HEK293 (cell line): ENCODE data around the gene CADM3.

Experiments
- CTCF ChIA-PET: fragments of 350-600 bp; formaldehyde crosslinking; extraction: SDS; loops from one replicate; lab custom pipeline; 2021; ENCODE audit warnings: antibody characterized with exemption; lab: Yijun Ruan, JAX
- POLR2A ChIA-PET: fragments of 300-600 bp; formaldehyde crosslinking; extraction: SDS; loops from one replicate; lab custom pipeline; 2020; ENCODE audit warnings: antibody characterized with exemption, inconsistent platforms; lab: Yijun Ruan, JAX
- H3K27ac ChIP-seq: fragments of 200-500 bp; sonication (Bioruptor generic); 2 replicates; pipeline ENCODE4 v1.5.1; 2014; ENCODE audit warnings: low read depth, low read length, control low read depth, inconsistent platforms; ENCODE audit errors: extremely low read depth
- H3K36me3 ChIP-seq, 2 experiments: fragments of 200-500 bp in 1 of 2; sonication (Bioruptor generic) in 1 of 2; 1 replicate in 1 of 2; 2 replicates in 1 of 2; pipeline ENCODE4 v1.5.1; 2014 to 2017; ENCODE audit warnings: inconsistent platforms in 2 of 2, low read length in 2 of 2; ENCODE audit not compliant: control insufficient read depth in 2 of 2, insufficient read depth in 1 of 2
- H3K4me1 ChIP-seq: fragments of 200-500 bp; sonication (Bioruptor generic); 2 replicates; pipeline ENCODE4 v1.5.1; 2014; ENCODE audit warnings: mild to moderate bottlenecking, low read length, inconsistent platforms; ENCODE audit not compliant: control insufficient read depth, insufficient read depth
- H3K4me3 ChIP-seq: 2 replicates; pipeline ENCODE4 v1.5.1; 2011; ENCODE audit warnings: low read depth, mild to moderate bottlenecking, control low read depth, low read length, moderate library complexity
- H3K9me3 ChIP-seq: fragments of 200-500 bp; sonication (Bioruptor generic); 2 replicates; pipeline ENCODE4 v1.5.1; 2014; ENCODE audit warnings: low read depth, low read length, inconsistent platforms; ENCODE audit not compliant: control insufficient read depth, insufficient read depth
- BCL6B ChIP-seq: fragments of 450-650 bp; formaldehyde crosslinking; IDR thresholded peaks from 2 replicates; pipeline ENCODE4 v1.5.1; 2017; ENCODE audit warnings: missing biosample characterization, missing genetic modification characterization
- EGR2 ChIP-seq: fragments of 450-650 bp; formaldehyde crosslinking; IDR thresholded peaks from 2 replicates; pipeline ENCODE4 v1.5.1; 2016; ENCODE audit warnings: low read depth, missing biosample characterization, missing genetic modification characterization
- PRDM6 ChIP-seq: fragments of 450-650 bp; formaldehyde crosslinking; IDR thresholded peaks from 2 replicates; pipeline ENCODE4 v1.5.1; 2017; ENCODE audit warnings: missing biosample characterization, missing genetic modification characterization
- WT1 ChIP-seq: fragments of 450-650 bp; formaldehyde crosslinking; IDR thresholded peaks from 2 replicates; pipeline ENCODE4 v1.5.1; 2016; ENCODE audit warnings: missing biosample characterization, missing genetic modification characterization
- ZBTB20 ChIP-seq: fragments of 450-650 bp; formaldehyde crosslinking; IDR thresholded peaks from 2 replicates; pipeline ENCODE4 v1.5.1; 2016; ENCODE audit warnings: missing biosample characterization, missing genetic modification characterization
- ZBTB44 ChIP-seq: fragments of 450-650 bp; IDR thresholded peaks from 2 replicates; pipeline ENCODE4 v1.5.1; 2018; ENCODE audit warnings: missing biosample characterization, mild to moderate bottlenecking, missing genetic modification characterization
- ZFP41 ChIP-seq: fragments of 450-650 bp; formaldehyde crosslinking; IDR thresholded peaks from 2 replicates; pipeline ENCODE4 v1.5.1; 2016; ENCODE audit warnings: missing biosample characterization, missing genetic modification characterization, borderline replicate concordance
- ZNF175 ChIP-seq: fragments of 450-650 bp; formaldehyde crosslinking; IDR thresholded peaks from 2 replicates; pipeline ENCODE4 v1.5.1; 2016; ENCODE audit warnings: missing biosample characterization, missing genetic modification characterization
- ZNF350 ChIP-seq: fragments of 450-650 bp; formaldehyde crosslinking; IDR thresholded peaks from 2 replicates; pipeline ENCODE4 v1.5.0; 2017; ENCODE audit warnings: missing biosample characterization, mild to moderate bottlenecking, missing genetic modification characterization
- ZNF366 ChIP-seq: fragments of 450-650 bp; formaldehyde crosslinking; conservative IDR thresholded peaks from 2 replicates; pipeline ENCODE4 v1.5.1; 2016; ENCODE audit warnings: missing biosample characterization, missing genetic modification characterization
- ZNF514 ChIP-seq: fragments of 450-650 bp; formaldehyde crosslinking; IDR thresholded peaks from 2 replicates; pipeline ENCODE4 v1.5.1; 2016; ENCODE audit warnings: missing biosample characterization, missing genetic modification characterization
- ZNF548 ChIP-seq: fragments of 450-650 bp; formaldehyde crosslinking; IDR thresholded peaks from 2 replicates; pipeline ENCODE4 v1.5.1; 2016; ENCODE audit warnings: missing biosample characterization, missing genetic modification characterization
- ZNF600 ChIP-seq: fragments of 450-650 bp; formaldehyde crosslinking; IDR thresholded peaks from 2 replicates; pipeline ENCODE4 v1.5.1; 2016; ENCODE audit warnings: missing biosample characterization, missing genetic modification characterization
- ZNF621 ChIP-seq: fragments of 450-650 bp; formaldehyde crosslinking; IDR thresholded peaks from 2 replicates; pipeline ENCODE4 v1.5.1; 2017; ENCODE audit warnings: missing biosample characterization, missing genetic modification characterization
- ZNF645 ChIP-seq: fragments of 450-650 bp; formaldehyde crosslinking; IDR thresholded peaks from 2 replicates; pipeline ENCODE4; 2016; ENCODE audit warnings: missing biosample characterization, missing genetic modification characterization
- ZNF792 ChIP-seq: fragments of 450-650 bp; formaldehyde crosslinking; IDR thresholded peaks from 2 replicates; pipeline ENCODE4 v1.5.1; 2016; ENCODE audit warnings: missing biosample characterization, missing genetic modification characterization
- ZNF830 ChIP-seq: fragments of 450-650 bp; IDR thresholded peaks from 2 replicates; pipeline ENCODE4 v1.5.0; 2018; ENCODE audit warnings: missing biosample characterization, missing genetic modification characterization, low read depth, mild to moderate bottlenecking, moderate library complexity
- ZNF843 ChIP-seq: fragments of 450-650 bp; formaldehyde crosslinking; IDR thresholded peaks from 2 replicates; pipeline ENCODE4 v1.5.1; 2016; ENCODE audit warnings: missing biosample characterization, missing genetic modification characterization
- ZSCAN30 ChIP-seq: fragments of 450-650 bp; IDR thresholded peaks from 2 replicates; pipeline ENCODE4 v1.5.1; 2018; ENCODE audit warnings: missing biosample characterization, mild to moderate bottlenecking, missing genetic modification characterization, moderate library complexity
- TF ChIP-seq, protein P1 (sequence below): IDR thresholded peaks from 2 replicates; pipeline ENCODE4 v1.6.1; 2011; ENCODE audit warnings: mild to moderate bottlenecking, low read depth, low read length, borderline replicate concordance

Gene CADM3

DNA sequence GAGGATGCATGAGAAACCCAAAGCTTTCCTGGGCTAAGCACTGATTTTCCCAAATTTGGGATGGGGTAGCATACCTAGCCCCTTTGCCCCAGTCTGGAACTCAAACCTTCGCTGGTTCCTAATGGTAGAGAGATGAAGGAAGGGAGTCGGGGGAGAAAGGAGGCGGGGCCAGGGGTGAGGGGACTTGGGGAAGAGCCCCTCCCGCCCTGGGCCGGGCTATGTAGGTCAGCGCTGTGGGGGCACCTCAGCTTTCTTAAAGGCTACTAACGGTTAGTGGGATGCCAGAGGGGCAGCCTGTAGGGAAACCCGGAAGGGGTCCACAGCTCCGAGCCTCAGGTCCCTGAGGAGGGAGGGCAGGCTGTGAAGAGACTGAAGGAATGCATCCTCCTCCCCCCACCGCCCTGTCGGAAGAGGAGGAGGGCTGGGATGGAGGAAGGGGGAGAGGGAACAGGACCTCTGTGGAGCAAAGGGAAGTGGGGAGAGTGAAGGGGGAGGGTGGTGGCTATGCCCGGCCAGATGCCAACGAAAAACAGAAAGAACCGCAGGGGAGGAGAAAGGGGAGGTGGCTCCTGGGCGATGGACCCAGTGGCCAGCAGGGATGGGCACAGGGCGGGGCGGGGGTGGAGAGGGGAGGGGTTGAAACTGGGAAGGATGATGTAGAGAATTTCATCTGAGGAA is 1.3 kb downstream of the CADM3 start (continued):
- TF ChIP-seq ZNF830 (tag by site-specific recombination) (no peak), EGR2 (no peak)

GRCh38 chr1:159173320-159173719 is 1.9 kb downstream of the CADM3 start:
- POLR2A ChIA-PET, result no interaction called here
- no peaks in the 10 kb centered on the region for H3K36me3 ChIP-seq
- CTCF ChIA-PET, result no interaction called here
- H3K9me3 ChIP-seq, result no peaks in the 10 kb centered on the region
- H3K27ac ChIP-seq, result no peak overlapping the region
- H3K4me1 ChIP-seq, result no peaks in the 10 kb centered on the region
- no peak overlapping the region for H3K4me3 ChIP-seq
- no peak for TF ChIP-seq ZNF350
- TF ChIP-seq ZNF843 (tag by site-specific recombination), result no peak
- TF ChIP-seq ZFP41, result no peak
- no peak for TF ChIP-seq ZNF366 (tag by site-specific recombination)
- no peak for TF ChIP-seq ZNF792 (tag by site-specific recombination)
- no peak for TF ChIP-seq ZNF600 (tag by site-specific recombination)
- no peak for TF ChIP-seq PRDM6 (tag by site-specific recombination)
- TF ChIP-seq ZNF548, result no peak
- no peak for TF ChIP-seq BCL6B (tag by site-specific recombination)
- TF ChIP-seq ZBTB44 (tag by site-specific recombination), result no peak
- TF ChIP-seq ZNF645 (tag by site-specific recombination), result no peak
- no peak for TF ChIP-seq ZBTB20 (tag by site-specific recombination)
- TF ChIP-seq, protein P1, sequence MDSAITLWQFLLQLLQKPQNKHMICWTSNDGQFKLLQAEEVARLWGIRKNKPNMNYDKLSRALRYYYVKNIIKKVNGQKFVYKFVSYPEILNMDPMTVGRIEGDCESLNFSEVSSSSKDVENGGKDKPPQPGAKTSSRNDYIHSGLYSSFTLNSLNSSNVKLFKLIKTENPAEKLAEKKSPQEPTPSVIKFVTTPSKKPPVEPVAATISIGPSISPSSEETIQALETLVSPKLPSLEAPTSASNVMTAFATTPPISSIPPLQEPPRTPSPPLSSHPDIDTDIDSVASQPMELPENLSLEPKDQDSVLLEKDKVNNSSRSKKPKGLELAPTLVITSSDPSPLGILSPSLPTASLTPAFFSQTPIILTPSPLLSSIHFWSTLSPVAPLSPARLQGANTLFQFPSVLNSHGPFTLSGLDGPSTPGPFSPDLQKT, result no peak
- TF ChIP-seq WT1 (tag by site-specific recombination), result no peak
- TF ChIP-seq ZNF175 (tag by site-specific recombination), result no peak
- TF ChIP-seq ZNF621 (tag by site-specific recombination), result no peak
- TF ChIP-seq ZNF514 (tag by site-specific recombination), result no peak
- no peak for TF ChIP-seq ZSCAN30
